PC-9 (cell line): ENCODE data around the gene PPHLN1.

Source experiments
- EZH2 ChIP-seq: fragments of 200-600 bp; sonication (generic); IDR thresholded peaks from 2 replicates; pipeline ENCODE4 v1.8.0; 2017; ENCODE audit warnings: antibody characterized with exemption, low read depth
- TF ChIP-seq, protein P1 (sequence below): fragments of 200-600 bp; sonication (generic); conservative IDR thresholded peaks from 2 replicates; pipeline ENCODE4 v1.6.1; 2017; ENCODE audit warnings: mixed run types, antibody characterized with exemption, mild to moderate bottlenecking, moderate library complexity

DNA sequence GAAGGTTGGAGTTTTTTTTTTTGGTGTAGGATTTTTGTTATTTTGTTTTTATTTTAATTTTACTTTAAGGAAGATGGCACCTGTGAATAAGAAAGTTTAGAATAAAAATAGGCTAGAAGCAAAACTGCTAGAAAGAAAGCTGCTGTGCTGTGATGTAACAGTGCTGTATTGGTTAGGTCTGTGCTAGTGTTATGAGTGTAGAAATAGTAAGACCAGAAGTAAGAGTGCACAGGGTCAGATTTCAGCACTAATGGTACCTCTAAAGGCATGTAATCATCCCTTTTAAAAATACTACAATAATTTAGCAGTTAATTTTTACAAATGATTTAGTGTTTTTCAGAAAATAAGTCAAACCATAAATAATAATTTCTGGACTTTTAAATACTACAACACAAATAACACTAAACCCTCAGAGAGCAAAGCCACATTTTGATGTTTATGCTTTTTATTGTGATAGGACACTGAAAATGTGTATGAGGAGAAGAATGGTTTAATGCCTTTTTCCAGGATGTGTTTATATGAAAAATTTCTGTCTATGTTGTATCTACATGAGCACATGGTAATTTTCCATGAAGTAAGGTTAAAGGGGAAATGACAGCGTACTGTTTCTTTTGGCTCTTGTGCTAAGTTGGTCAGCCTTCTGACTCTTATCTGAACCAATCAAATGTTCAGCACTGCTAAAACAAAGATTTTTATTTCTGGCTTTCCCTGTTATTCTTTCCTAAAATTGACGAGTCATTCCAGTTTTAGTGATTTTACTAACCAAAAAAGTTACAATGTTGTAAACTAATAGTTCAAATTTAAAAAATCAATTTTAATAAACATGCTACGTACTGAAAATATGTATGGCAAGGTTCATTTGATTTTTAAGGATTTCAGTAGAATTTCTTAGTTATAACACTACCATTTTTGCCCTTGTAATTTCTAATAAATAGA lies 96.1 kb downstream of the PPHLN1 start:
- TF ChIP-seq, protein P1, sequence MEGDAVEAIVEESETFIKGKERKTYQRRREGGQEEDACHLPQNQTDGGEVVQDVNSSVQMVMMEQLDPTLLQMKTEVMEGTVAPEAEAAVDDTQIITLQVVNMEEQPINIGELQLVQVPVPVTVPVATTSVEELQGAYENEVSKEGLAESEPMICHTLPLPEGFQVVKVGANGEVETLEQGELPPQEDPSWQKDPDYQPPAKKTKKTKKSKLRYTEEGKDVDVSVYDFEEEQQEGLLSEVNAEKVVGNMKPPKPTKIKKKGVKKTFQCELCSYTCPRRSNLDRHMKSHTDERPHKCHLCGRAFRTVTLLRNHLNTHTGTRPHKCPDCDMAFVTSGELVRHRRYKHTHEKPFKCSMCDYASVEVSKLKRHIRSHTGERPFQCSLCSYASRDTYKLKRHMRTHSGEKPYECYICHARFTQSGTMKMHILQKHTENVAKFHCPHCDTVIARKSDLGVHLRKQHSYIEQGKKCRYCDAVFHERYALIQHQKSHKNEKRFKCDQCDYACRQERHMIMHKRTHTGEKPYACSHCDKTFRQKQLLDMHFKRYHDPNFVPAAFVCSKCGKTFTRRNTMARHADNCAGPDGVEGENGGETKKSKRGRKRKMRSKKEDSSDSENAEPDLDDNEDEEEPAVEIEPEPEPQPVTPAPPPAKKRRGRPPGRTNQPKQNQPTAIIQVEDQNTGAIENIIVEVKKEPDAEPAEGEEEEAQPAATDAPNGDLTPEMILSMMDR: no peak
- TF ChIP-seq EZH2: no peak
